Testis (tissue), 3 donors: Measurements from ENCODE around the gene XRCC4. TPM values are rescaled to one million over a fixed set of nuclear protein-coding genes. Genes with fewer than 3 reads are reported as not detected.

Experiments used
- DNase-seq: peaks from one replicate; pipeline ENCODE4 v3.0.0-alpha.2; 2019
- H3K27ac ChIP-seq, 2 donors: fragments of 200-600 bp; sonication (generic); one replicate each; pipeline ENCODE4 v1.5.1; 2019
- H3K27me3 ChIP-seq: fragments of 200-600 bp; sonication (generic); one replicate; pipeline ENCODE4 v1.5.1; 2019
- H3K36me3 ChIP-seq: fragments of 200-600 bp; sonication (generic); one replicate; pipeline ENCODE4 v1.5.1; 2017; ENCODE audit warnings: low read depth; ENCODE audit errors: missing control alignments
- H3K4me1 ChIP-seq: fragments of 200-600 bp; sonication (generic); one replicate; pipeline ENCODE4 v1.5.1; 2019
- H3K4me3 ChIP-seq, 2 donors: fragments of 200-600 bp; sonication (generic); one replicate each; pipeline ENCODE4 v1.5.1; 2017 to 2019
- H3K9me3 ChIP-seq: fragments of 200-600 bp; sonication (generic); one replicate; pipeline ENCODE4 v1.5.1; 2017
- POLR2A ChIP-seq: fragments of 450-650 bp; IDR thresholded peaks from one replicate; pipeline ENCODE4 v1.6.1; 2017; ENCODE audit warnings: antibody characterized with exemption, mild to moderate bottlenecking, moderate library complexity
- WGBS, 2 donors: methylation state at CpG; one replicate each; pipeline ENCODE4 v1.1.5; 2018; 5-methylcytosine and 5-hydroxymethylcytosine counted together
- intact Hi-C: fragments of 100-400 bp; cut with DNase I; formaldehyde crosslinking; loops from one replicate; pipeline ENCODE4 v1.15.1; 2023; ENCODE audit warnings: low total_unique reads
- polyA plus RNA-seq: library from polyadenylated mRNA; stranded (reverse); fragments of 350-450 nt; fragmentation: Illumina TruSeq; extraction: RNeasy Lipid Tissue Mini Kit (QIAGEN cat#74804); gene quantifications from one replicate; pipeline ENCODE4 v1.2.3, GENCODE V29; 2014; ENCODE audit warnings: low read depth, low replicate concordance; ENCODE audit not compliant: insufficient read depth
- total RNA-seq, 2 donors: library from RNA; depleted of rRNA; stranded (reverse); fragments of >200 nt; gene quantifications; one replicate each; pipeline ENCODE4 v1.2.3, GENCODE V29; 2016
- TF ChIP-seq, protein P1 (sequence below), 3 experiments: fragments of 450-650 bp in 2 of 3; fragments of 200-600 bp in 1 of 3; sonication (generic) in 1 of 3; IDR thresholded peaks; one replicate each; pipeline ENCODE4 v1.5.1; 2016 to 2019; ENCODE audit warnings: antibody characterized with exemption in 3 of 3, mild to moderate bottlenecking in 2 of 3, moderate library complexity in 1 of 3

XRCC4 gene
- total and polyA plus RNA-seq, 3 donors from 2014 or later, result 14.2 to 23.3 (median 17.1) TPM

GRCh38 chr5:83069096-83069799 is 8.1 kb upstream of the XRCC4 start:
- H3K9me3 ChIP-seq, result no peaks in the 10 kb centered on the region
- H3K27me3 ChIP-seq, result no peaks in the 10 kb centered on the region
- no peak overlapping the region for H3K4me3 ChIP-seq
- no peaks in the 10 kb centered on the region for H3K4me1 ChIP-seq
- H3K36me3 ChIP-seq, result no peaks in the 10 kb centered on the region
- WGBS, 2 donors, result 88 to 93% methylated on average over 2 of the region's 2 CpGs
- TF ChIP-seq POLR2A, result no peak
- TF ChIP-seq, protein P1, sequence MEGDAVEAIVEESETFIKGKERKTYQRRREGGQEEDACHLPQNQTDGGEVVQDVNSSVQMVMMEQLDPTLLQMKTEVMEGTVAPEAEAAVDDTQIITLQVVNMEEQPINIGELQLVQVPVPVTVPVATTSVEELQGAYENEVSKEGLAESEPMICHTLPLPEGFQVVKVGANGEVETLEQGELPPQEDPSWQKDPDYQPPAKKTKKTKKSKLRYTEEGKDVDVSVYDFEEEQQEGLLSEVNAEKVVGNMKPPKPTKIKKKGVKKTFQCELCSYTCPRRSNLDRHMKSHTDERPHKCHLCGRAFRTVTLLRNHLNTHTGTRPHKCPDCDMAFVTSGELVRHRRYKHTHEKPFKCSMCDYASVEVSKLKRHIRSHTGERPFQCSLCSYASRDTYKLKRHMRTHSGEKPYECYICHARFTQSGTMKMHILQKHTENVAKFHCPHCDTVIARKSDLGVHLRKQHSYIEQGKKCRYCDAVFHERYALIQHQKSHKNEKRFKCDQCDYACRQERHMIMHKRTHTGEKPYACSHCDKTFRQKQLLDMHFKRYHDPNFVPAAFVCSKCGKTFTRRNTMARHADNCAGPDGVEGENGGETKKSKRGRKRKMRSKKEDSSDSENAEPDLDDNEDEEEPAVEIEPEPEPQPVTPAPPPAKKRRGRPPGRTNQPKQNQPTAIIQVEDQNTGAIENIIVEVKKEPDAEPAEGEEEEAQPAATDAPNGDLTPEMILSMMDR (IDR thresholded peaks at IDR 0.05), result no peak
- intact Hi-C loops, result no loop called here
- DNase-seq, result no peak
- H3K27ac ChIP-seq, result no peak overlapping the region

- no peak overlapping the region for H3K4me3 ChIP-seq
- no peaks in the 10 kb centered on the region for H3K27me3 ChIP-seq
- H3K9me3 ChIP-seq, result no peaks in the 10 kb centered on the region
- no peak for DNase-seq
- peaks cover 13% of the 10 kb centered on the region for H3K4me1 ChIP-seq
- WGBS, 2 donors, result 58 to 82% methylated on average over 2 of the region's 2 CpGs
- no peak overlapping the region for H3K27ac ChIP-seq
- intact Hi-C loops, result no loop called here
- no peaks in the 10 kb centered on the region for H3K36me3 ChIP-seq
- TF ChIP-seq POLR2A, result no peak
- TF ChIP-seq, protein P1 (IDR thresholded peaks at IDR 0.05), result no peak
Measured at GRCh38 chr5:83071286-83072051, 5.9 kb upstream of the XRCC4 start.

DNA sequence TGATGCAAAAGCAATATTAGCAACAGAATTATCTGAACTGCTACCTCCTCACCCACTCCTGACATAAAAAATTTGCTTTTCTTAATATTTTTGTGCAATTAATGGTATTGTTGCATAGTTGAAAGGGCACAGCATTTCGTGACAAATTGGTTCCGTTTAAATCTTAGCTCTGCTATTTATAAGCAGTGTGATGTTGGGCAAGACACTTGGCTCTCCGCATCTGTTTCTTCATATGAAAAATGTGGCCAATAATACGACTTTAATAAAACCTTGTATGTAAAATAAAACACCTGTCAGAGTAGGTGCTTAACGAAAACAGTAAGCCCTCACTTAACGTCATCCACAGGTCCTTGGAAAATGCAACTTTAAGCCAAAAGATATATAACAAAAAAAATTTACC is 4.4 kb upstream of the XRCC4 start:
- no peaks in the 10 kb centered on the region for H3K36me3 ChIP-seq
- no peaks in the 10 kb centered on the region for H3K27me3 ChIP-seq
- H3K27ac ChIP-seq, result no peak overlapping the region
- TF ChIP-seq, protein P1 (IDR thresholded peaks at IDR 0.05), result no peak
- TF ChIP-seq POLR2A, result no peak
- DNase-seq, result no peak
- intact Hi-C loops, result no loop called here
- no peak overlapping the region for H3K4me3 ChIP-seq
- WGBS, 2 donors, result 83 to 87% methylated on average over 6 of the region's 6 CpGs
- H3K4me1 ChIP-seq, result peaks cover 13% of the 10 kb centered on the region
- H3K9me3 ChIP-seq, result no peaks in the 10 kb centered on the region

DNA sequence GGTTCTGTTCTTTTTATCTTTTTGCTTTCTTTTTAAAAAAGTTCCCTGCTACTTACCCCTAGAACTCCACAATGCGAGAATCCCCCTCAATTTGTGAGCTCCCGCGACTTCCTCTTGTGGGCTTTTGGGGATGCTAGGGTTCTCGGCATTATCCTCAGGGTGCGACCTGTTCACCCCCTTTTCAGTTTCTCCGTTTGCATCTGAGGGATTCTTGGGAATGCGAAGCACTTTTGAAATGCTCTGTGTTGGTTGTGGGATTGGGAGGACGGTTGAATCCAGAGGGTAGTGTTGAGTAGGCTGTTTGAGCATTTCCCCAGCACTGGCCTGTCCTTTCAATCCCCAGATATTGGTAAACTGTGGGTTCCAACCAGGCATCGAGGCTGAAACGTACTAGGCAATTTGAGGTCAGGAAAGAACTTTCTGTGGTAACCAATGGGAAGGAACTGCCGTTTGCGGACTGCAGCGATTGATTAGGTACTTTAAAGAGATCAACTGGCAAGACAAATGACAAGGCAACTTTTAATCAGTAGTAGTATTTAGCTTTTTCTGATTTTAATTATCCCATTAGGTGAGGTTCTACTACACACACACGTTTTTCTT is 415 bp downstream of the XRCC4 start:
- 3% methylated on average over 14 of the region's 14 CpGs for WGBS, 2 donors
- H3K27ac ChIP-seq, result peak overlapping the region; percentile 88 to 91
- peak overlapping the region; percentile 95 to 96 for H3K4me3 ChIP-seq
- H3K27me3 ChIP-seq, result no peaks in the 10 kb centered on the region
- peak; percentile 40 for DNase-seq
- H3K4me1 ChIP-seq, result peaks cover 13% of the 10 kb centered on the region
- TF ChIP-seq POLR2A, result no peak
- TF ChIP-seq, protein P1 (IDR thresholded peaks at IDR 0.05), result no peak
- no peaks in the 10 kb centered on the region for H3K36me3 ChIP-seq
- H3K9me3 ChIP-seq, result no peaks in the 10 kb centered on the region
- intact Hi-C loops, result no loop called here
